HUES64 (cell line): ENCODE data around the gene ATP6V1G2. TPM values are rescaled to one million over a fixed set of nuclear protein-coding genes. Genes with fewer than 3 reads are reported as not detected.
"Not testable (repeated sequence)": the region's sequence is repeated elsewhere in the genome, so short reads cannot be mapped to it uniquely, and the experiment has no call there.

ENCODE experiments used
- H3K27ac ChIP-seq: 2 replicates; pipeline ENCODE4 v1.7.0; 2013; ENCODE audit warnings: low read depth, low read length, inconsistent platforms
- H3K27me3 ChIP-seq: 2 replicates; pipeline ENCODE4 v1.6.1; 2013; ENCODE audit warnings: mild to moderate bottlenecking, low read length; ENCODE audit not compliant: insufficient read depth
- H3K36me3 ChIP-seq: 2 replicates; pipeline ENCODE4 v1.6.1; 2013; ENCODE audit warnings: mild to moderate bottlenecking, low read length; ENCODE audit not compliant: insufficient read depth
- H3K4me1 ChIP-seq: 2 replicates; pipeline ENCODE4 v1.6.1; 2013; ENCODE audit warnings: mild to moderate bottlenecking, low read length, moderate library complexity; ENCODE audit not compliant: insufficient read depth
- H3K4me3 ChIP-seq: 2 replicates; pipeline ENCODE4 v1.5.1; 2013; ENCODE audit warnings: mild to moderate bottlenecking, low read length, moderate library complexity
- H3K9ac ChIP-seq: 2 replicates; pipeline ENCODE4 v1.6.1; 2013; ENCODE audit warnings: mild to moderate bottlenecking, low read depth, low read length
- H3K9me3 ChIP-seq: 2 replicates; pipeline ENCODE4 v1.6.1; 2013; ENCODE audit warnings: low read depth, low read length; ENCODE audit not compliant: insufficient read depth
- WGBS: fragments of 150-250, 120-280 bp; methylation state at CpG from one replicate; pipeline ENCODE4 v1.1.7; 2013; ENCODE audit warnings: missing lambda C conversion rate; 5-methylcytosine and 5-hydroxymethylcytosine counted together
- polyA plus RNA-seq, 2 experiments: library from polyadenylated mRNA; stranded (reverse); fragments of 50-300 nt; gene quantifications; one replicate each; pipeline ENCODE4 v1.2.3, GENCODE V29; 2013

ATP6V1G2 gene
- polyA plus RNA-seq (2013, experiment 1 of 2) = 1.8 TPM
- polyA plus RNA-seq (2013, experiment 2 of 2) = 3.1 TPM

DNA sequence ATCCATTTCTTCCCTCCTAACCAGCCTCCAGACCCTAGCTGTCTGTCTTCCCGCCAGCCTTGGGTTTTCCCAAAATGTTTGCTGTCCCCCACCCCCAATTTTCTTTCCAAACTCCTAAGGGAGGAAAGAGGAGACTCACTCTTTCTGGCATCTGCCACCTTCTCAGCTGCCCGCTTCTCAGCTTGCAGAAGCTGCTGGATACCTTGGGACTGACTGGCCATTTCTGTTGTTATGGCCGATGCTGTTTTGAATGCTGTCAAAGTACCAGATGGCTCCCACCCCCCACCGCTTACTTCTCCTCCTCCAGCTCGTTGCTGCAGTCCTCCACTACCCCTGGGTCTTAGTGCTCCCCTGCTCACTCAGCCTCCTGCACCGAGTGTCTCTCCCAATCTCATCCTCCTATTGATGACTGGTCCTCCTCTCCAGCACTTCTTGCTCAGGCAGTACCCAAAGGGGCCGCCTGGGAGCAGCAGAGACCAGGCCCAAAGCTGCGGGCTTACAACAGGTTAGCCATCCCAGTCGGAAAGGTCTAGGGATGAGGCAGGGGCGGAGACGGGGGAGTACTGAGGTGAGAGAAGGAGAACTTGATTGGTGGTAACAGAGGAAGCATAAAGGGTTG lies at the start of gene ATP6V1G2:
TSS of gene ATP6V1G2 (minus strand) at position 270 of the 619 bp plus-strand sequence. CDS start at position 221, 49 bp downstream.
- 2% methylated on average over 11 of the region's 11 CpGs for WGBS
- Histone ChIP-seq H3K27me3 (no peaks in the 10 kb centered on the region), H3K36me3 (peaks cover 16% of the 10 kb centered on the region), H3K9me3 (no peaks in the 10 kb centered on the region), H3K27ac (peak within 1 kb of the TSS; percentile 74), H3K9ac (peak within 1 kb of the TSS; percentile 68), H3K4me3 (peak within 1 kb of the TSS; percentile 60), H3K4me1 (peaks cover 9% of the 10 kb centered on the region; the same call in 1 of the 2 replicates)

GRCh38 chr6:31592396-31592771 lies 46.0 kb upstream of the ATP6V1G2 start:
- WGBS = 95% methylated on average over 7 of the region's 7 CpGs
- Histone ChIP-seq H3K36me3 (no peaks in the 10 kb centered on the region), H3K27me3 (no peaks in the 10 kb centered on the region), H3K9me3 (no peaks in the 10 kb centered on the region), H3K4me1 (no peaks in the 10 kb centered on the region), H3K9ac (no peak overlapping the region), H3K4me3 (no peak overlapping the region), H3K27ac (no peak overlapping the region)

- not testable (repeated sequence) for H3K9me3 ChIP-seq, H3K27me3 ChIP-seq, H3K9ac ChIP-seq, H3K27ac ChIP-seq, H3K4me3 ChIP-seq, H3K36me3 ChIP-seq, H3K4me1 ChIP-seq
- 95% methylated on average over 5 of the region's 5 CpGs for WGBS
Measured at GRCh38 chr6:31590691-31591090, 44.3 kb upstream of the ATP6V1G2 start.

GRCh38 chr6:31588871-31589650 lies 42.7 kb upstream of the ATP6V1G2 start:
- H3K4me3 ChIP-seq = no peak overlapping the region
- 81% methylated on average over 9 of the region's 9 CpGs for WGBS
- no peak overlapping the region for H3K27ac ChIP-seq
- no peaks in the 10 kb centered on the region for H3K36me3 ChIP-seq
- no peaks in the 10 kb centered on the region for H3K9me3 ChIP-seq
- no peaks in the 10 kb centered on the region for H3K4me1 ChIP-seq
- no peak overlapping the region for H3K9ac ChIP-seq
- no peaks in the 10 kb centered on the region for H3K27me3 ChIP-seq

DNA sequence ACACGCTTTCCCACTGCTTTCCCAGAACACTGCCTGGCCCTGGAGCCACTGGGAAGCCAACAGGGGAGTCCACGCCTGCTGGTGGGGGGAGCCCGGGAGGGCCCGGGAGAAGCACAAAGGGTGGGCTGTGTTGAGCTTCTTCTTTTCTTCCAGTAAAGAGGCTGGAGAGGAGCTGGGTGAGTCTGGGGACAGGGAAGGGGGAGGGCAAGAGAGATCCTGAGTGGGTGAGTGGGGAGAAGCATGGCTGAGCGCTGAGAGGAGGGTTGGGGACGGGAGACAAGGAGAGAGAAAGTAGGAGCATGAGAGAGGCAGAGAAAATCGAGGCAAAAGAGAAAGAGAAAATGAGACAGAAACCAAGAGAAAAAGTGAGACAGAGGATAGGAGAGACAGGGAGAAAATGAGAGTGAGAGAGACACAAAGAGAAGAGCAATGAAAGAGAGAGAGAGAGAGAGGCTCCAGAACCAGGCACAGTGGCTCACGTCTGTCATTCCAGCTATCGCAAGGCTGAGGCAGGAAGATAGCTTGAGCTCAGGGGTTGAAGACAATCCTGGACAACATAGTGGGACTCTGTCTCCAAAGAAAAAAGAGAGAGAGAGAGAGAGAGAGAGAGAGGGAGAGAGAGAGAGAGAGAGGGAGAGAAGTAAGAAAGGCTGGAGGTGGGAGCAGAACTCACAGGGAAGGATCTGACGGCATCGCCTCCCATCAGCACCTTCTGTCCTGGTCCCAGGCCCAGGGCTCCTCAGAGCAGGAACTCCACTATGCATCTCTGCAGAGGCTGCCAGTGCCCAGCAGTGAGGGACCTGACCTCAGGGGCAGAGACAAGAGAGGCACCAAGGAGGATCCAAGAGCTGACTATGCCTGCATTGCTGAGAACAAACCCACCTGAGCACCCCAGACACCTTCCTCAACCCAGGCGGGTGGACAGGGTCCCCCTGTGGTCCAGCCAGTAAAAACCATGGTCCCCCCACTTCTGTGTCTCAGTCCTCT lies 41.7 kb upstream of the ATP6V1G2 start:
- no peak overlapping the region for H3K4me3 ChIP-seq
- H3K4me1 ChIP-seq = no peaks in the 10 kb centered on the region
- no peak overlapping the region for H3K9ac ChIP-seq
- no peaks in the 10 kb centered on the region for H3K9me3 ChIP-seq
- H3K27ac ChIP-seq = no peak overlapping the region
- 78% methylated on average over 12 of the region's 12 CpGs for WGBS
- H3K36me3 ChIP-seq = no peaks in the 10 kb centered on the region
- no peaks in the 10 kb centered on the region for H3K27me3 ChIP-seq

DNA sequence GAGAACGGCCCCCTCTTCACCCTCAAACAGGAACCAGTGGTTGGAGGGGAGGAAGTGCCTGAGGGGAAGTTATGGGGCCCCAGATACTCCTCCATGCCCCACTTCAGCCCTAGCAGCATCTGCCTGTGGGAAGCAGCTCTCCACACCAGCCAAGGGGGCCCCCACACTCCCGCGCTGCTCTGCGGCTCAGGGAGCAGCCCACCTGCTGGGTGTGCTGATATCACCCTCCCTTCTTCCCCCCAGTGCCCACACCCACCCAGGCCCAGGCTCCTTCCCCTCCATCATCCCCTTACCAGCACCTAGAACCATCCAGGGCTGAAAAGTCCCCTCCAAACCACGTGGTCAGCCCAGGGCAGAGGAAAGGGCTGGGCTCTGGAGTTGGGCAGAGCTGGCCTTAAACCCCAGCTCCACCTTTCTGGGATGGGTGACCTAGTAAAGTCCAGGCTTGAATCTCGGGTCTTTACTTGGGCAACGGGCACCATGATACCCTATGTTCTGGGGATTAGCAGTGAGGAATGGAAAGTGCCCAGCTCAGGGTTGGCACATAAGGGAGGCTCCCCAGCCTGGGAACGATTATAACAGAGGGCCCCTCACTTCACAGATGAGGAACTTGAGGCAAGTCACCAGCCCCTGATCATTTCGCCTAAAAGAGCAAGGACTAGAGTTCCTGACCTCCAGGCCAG lies 40.3 kb upstream of the ATP6V1G2 start:
- Histone ChIP-seq H3K4me1 (peaks cover 3% of the 10 kb centered on the region; the same call in 1 of the 2 replicates), H3K27me3 (peaks cover 7% of the 10 kb centered on the region; the same call in 1 of the 2 replicates), H3K9me3 (no peaks in the 10 kb centered on the region), H3K36me3 (no peaks in the 10 kb centered on the region), H3K4me3 (no peak overlapping the region), H3K9ac (no peak overlapping the region), H3K27ac (no peak overlapping the region)
- 82% methylated on average over 8 of the region's 9 CpGs for WGBS

DNA sequence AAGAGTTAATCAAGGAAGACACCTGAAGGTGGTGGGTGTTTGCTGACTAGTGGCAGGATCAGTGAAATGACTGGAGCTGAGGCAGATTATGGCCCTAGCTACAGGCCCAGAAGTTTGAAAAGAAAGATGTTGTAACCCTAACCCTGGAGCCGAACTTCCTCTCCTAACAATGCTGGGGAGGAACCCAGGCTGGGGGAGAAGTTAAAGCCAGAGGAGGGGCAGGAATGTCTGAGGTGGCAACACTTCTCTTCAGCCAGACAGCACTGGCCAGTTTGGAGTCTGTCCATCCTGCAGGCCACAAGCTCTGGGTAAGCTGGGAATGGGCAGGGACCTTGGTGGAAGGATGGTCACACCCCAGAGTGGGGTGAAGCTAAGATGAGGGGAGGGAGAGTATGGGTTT lies 39.6 kb upstream of the ATP6V1G2 start, which contains the start of gene LST1:
TSS of gene LST1 (plus strand) at position 270 of the 400 bp plus-strand sequence. CDS start 1,023 bp downstream, outside the sequence.
- Histone ChIP-seq H3K27ac (no peak within 1 kb of the TSS), H3K9ac (no peak within 1 kb of the TSS), H3K9me3 (no peaks in the 10 kb centered on the region), H3K4me3 (no peak within 1 kb of the TSS), H3K36me3 (no peaks in the 10 kb centered on the region), H3K27me3 (peaks cover 9% of the 10 kb centered on the region; the same call in 1 of the 2 replicates), H3K4me1 (peaks cover 5% of the 10 kb centered on the region; the same call in 1 of the 2 replicates)
- 67% methylated on average over 1 of the region's 1 CpG for WGBS

DNA sequence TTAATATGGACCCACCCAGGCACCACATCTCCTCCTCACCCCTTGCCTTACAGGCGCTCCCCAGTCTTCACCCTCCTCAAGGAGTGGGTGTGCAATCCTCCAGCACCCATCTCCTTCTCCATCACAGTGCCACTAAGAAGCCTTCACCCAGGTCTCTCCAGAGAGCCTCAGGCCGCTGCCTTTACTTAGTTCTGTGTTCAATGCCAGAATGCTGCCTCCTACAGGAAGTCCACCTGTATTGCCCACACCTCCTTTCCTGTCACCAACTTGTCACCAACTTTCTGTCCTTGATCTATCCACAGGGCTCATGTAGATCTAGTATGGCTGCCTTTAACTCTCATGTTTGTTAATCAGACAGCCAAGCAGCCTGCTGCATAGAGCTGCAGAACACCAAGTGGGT lies 39.1 kb upstream of the ATP6V1G2 start:
- Histone ChIP-seq H3K9ac (no peak overlapping the region), H3K27ac (no peak overlapping the region), H3K9me3 (no peaks in the 10 kb centered on the region), H3K4me1 (peaks cover 5% of the 10 kb centered on the region; the same call in 1 of the 2 replicates), H3K27me3 (peaks cover 11% of the 10 kb centered on the region; the same call in 1 of the 2 replicates), H3K4me3 (no peak overlapping the region), H3K36me3 (no peaks in the 10 kb centered on the region)
- WGBS = 55% methylated on average over 2 of the region's 2 CpGs

- H3K4me1 ChIP-seq = peaks cover 15% of the 10 kb centered on the region
- 88% methylated on average over 3 of the region's 3 CpGs for WGBS
- H3K27ac ChIP-seq = no peak within 1 kb of the TSS
- peak within 1 kb of the TSS; percentile 92 for H3K4me3 ChIP-seq
- peak within 1 kb of the TSS; percentile 75 for H3K9ac ChIP-seq
- H3K27me3 ChIP-seq = peaks cover 15% of the 10 kb centered on the region; the same call in 1 of the 2 replicates
- no peaks in the 10 kb centered on the region for H3K36me3 ChIP-seq
- H3K9me3 ChIP-seq = no peaks in the 10 kb centered on the region
Measured at GRCh38 chr6:31582230-31582643, 35.8 kb upstream of the ATP6V1G2 start, which contains the start of gene LTB. TSS of gene LTB (minus strand) at chr6:31582424. CDS start at chr6:31582417, 7 bp downstream.
